ENCODE results near the gene CALML3.

Gene CALML3

GRCh38 chr10:5573968-5574641, 49.3 kb downstream of the CALML3 start:
- no peak for DNase-seq

- no peak for DNase-seq
Observed at GRCh38 chr10:5574642-5575131, 49.9 kb downstream of the CALML3 start.

GRCh38 chr10:5575144-5575481, 50.4 kb downstream of the CALML3 start:
- DNase-seq, result no peak

- no peak for DNase-seq
Observed at GRCh38 chr10:5575482-5576153, 50.9 kb downstream of the CALML3 start.

- no peak for DNase-seq
Observed at GRCh38 chr10:5576154-5576748, 51.5 kb downstream of the CALML3 start.

Measured in stimulated activated naive CD4-positive, alpha-beta T cell treated with Interleukin-2 at 50 U/mL for 16 hours (primary cell).